HG02884 (cell line): ENCODE results near the gene REV1.
"Not testable (repeated sequence)": the region's sequence is repeated elsewhere in the genome, so short reads cannot be mapped to it uniquely, and the experiment has no call there.

Experiments
- ATAC-seq: cut with Tn5 transposase; IDR thresholded peaks from one replicate; pipeline ENCODE4 v1.9.1; 2021; ENCODE audit warnings: mild to moderate bottlenecking, moderate library complexity; ENCODE audit not compliant: unreplicated experiment

Gene REV1

GRCh38 chr2:99404797-99405669 lies 84.8 kb downstream of the REV1 start:
- ATAC-seq, result no peak

- ATAC-seq, result no peak
Observed at GRCh38 chr2:99404039-99404796, 85.6 kb downstream of the REV1 start.

DNA sequence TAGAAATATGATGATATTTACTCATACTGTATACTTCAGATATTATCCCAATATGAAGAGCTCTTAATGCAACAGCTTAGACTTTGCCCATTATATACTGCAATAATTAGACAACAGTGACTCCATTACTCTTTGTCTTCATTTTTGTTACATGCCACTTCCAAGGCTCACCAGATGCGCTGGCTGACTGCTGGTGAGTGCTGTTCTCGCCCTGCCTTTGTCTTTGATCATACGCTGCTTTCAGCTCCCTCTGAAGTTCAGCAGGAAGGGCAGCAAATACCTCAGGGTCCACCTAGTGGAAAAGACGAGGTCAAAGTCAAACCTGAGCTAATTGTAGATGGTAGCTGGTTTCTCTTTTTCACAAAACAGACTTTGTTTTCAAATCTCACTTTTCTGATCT lies 86.3 kb downstream of the REV1 start:
- no peak for ATAC-seq

DNA sequence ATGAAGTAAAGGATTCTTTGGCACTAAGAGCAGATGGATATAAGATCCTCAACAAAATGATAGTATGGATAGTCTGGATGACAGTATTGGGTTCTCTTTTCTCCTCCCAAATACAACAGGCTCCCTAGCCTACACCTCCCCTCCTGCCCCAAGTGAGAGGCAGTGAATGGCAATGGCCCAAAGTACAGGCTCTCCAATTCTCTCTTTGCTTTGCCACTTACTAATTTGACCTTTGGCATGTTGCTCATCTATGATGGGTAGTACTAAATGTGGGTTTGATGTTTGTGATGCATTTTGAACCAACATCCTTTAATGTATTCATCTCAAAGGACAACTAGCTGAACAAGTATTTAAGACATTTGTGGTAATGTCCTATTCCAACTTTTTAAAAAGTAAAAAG lies 86.7 kb downstream of the REV1 start:
- ATAC-seq, result no peak

- no peak for ATAC-seq
Observed at GRCh38 chr2:99401841-99402240, 88.0 kb downstream of the REV1 start.

- ATAC-seq, result no peak
Observed at GRCh38 chr2:99399795-99400194, 90.0 kb downstream of the REV1 start.

DNA sequence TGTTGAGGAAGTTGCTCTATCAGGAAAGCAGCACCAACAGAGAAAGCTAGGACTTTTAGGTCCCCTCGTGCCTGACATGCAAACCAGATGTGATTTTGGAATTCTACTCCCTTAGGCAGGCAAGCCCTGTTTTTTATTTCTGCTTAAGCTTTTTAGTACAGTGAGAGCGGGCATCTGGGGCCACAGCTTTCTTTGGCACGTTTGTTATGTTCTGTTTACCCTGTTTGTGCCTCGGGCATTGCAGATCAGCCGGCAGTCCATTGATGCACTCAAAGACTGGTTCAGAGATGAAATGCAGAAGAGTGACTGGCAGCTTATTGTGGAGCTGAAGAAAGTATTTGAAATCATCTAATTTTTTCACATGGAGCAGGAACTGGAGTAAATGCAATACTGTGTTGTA lies 90.8 kb downstream of the REV1 start:
- ATAC-seq, result no peak

- no peak for ATAC-seq
Observed at GRCh38 chr2:99398303-99398702, 91.5 kb downstream of the REV1 start.

DNA sequence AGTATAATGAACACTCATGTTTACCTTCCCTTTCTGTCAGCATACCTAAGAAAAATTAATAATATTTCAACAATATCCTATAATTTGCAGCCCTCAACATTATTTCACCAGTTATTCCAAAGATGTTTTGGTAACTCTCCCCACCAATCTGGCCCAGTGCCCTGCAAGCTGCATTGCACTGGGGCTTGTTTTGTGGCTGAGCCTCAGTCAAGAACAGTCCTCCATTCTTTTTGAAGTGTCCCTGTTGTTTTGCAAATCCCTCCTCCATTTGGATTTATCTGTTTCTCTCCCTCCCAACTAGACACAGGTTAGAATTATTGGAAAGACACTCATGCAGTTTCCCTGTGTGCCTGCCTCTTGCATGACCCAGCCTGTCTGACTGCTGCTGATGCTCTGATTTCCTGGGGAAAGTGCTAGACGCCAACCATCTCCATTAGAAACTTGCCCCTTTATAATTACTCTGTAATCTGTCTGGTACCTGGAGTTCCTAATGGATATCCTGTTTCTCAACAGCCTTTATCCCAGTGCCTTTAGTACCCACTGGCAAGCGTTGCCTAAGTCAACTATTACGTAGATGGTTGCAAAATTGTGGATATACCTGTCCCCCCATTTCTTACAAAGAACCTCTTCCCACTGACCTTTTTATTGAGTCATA lies 92.4 kb downstream of the REV1 start:
- ATAC-seq, result no peak

- no peak for ATAC-seq
Observed at GRCh38 chr2:99395589-99396130, 94.2 kb downstream of the REV1 start.

- ATAC-seq, result no peak
Observed at GRCh38 chr2:99389946-99390345, 99.9 kb downstream of the REV1 start.

GRCh38 chr2:99389371-99389770 lies 100.4 kb downstream of the REV1 start:
- no peak for ATAC-seq

DNA sequence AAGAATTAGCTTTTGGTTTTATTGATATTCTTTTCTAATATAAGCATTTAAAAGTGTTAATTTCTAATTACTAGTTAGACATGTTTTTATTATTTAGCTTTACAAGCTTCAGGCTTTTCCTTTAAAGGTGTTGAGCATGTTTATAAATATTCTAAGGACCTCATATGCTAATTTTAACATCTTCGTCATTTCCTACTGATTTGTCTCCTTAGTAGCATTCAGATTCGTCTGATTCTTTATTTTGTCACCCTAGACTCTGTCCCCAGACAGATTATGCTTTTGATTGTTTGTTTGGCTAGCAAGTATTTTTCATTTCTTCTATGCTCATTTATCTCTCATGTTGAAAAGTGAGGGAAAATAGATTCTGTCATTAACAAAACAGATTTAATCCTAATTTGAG lies 100.9 kb downstream of the REV1 start:
- no peak for ATAC-seq

DNA sequence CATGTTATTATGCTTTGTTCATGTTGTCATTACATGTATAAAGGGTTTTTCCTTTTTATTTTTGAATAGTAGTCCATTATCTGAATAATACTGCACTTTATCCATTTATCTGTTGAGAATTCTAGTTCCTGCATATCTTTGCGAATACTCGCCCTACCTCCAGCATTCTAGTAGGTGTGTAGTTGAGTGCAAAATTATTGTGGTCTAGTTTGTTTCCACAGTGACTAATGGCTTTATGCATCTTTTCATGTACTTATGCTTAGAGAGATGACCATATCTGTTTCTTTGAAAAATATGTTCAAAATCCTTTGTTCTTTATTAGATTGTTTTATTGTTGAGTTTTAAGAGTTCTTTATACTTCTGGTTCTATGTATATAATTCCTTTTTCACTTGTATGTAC lies 103.8 kb downstream of the REV1 start:
- no peak for ATAC-seq

GRCh38 chr2:99382143-99382542 lies 107.7 kb downstream of the REV1 start:
- no peak for ATAC-seq

DNA sequence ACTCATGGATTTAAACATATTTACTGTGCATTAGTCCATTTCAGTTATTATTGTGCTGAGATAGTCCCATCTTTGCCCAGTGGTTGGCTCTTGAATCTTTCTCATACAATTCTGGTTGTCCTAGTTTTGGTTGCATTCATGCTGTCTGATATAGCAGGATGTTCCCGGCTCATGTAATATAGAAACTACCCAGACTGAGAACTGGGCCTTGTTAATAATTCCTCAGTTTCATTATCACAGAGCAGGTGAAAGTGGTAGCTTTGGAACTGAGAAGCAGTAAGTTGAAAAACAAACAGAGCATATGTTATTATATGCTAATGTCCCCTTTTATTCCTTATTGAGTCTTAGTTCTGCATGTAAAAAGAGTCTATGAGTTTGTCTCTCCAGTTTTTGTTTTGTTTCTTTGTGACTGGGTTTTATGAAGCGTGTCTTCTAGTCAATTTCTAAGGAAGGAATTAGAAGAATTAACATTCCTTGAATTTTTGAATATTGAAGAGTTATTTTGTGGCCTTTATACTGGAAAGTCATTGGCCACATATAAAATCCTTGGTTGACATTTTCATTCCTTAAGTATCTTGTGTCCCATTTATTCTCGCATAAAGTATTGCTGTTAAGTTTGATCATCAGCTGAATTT lies 109.3 kb downstream of the REV1 start:
- no peak for ATAC-seq

GRCh38 chr2:99377879-99378278 lies 111.9 kb downstream of the REV1 start:
- no peak for ATAC-seq

DNA sequence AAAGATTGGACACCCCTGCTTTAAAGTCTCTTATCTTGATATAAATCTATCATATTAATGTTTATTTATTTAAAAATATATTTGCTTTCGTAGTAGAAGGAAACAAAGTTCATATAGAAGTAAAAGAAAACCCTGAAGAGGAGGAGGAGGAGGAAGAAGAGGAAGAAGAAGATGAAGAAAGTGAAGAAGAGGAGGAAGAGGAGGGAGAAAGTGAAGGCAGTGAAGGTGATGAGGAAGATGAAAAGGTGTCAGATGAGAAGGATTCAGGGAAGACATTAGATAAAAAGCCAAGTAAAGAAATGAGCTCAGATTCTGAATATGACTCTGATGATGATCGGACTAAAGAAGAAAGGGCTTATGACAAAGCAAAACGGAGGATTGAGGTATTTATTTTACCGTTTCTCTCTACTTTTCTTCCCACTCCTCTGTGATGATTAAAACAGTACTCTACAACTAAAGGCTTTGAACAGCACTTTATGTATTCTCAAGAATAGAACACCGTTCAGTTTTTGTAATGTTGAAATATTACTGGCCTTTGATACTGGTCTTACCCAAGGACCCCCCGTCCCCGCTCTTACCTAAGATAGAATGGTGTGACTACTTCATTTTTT lies 113.5 kb downstream of the REV1 start:
- ATAC-seq, result no peak

GRCh38 chr2:99374747-99375146 lies 115.1 kb downstream of the REV1 start:
- ATAC-seq, result no peak

GRCh38 chr2:99373144-99373543 lies 116.7 kb downstream of the REV1 start:
- ATAC-seq, result no peak

DNA sequence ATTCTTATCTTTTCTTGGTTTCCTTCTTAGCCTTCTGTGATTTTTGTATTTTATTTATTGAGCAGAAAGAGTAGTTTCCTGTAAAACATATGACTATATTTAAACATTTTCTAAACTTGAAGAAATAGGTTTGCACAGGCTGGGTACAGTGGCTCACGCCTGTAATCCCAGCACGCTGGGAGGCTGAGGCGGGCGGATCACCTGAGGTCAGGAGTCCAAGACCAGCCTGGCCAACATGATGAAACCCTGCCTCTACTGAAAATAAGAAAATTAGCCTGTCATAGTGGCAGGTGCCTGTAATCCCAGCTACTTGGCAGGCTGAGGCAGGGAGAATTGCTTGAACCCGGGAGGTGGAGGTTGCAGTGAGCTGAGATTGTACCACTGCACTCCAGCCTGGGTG lies 121.0 kb downstream of the REV1 start:
- ATAC-seq, result not testable (repeated sequence)
